GM21717 (cell line): ENCODE measurements around the gene PIGX.
"Not testable (repeated sequence)": the region's sequence is repeated elsewhere in the genome, so short reads cannot be mapped to it uniquely, and the experiment has no call there.

Experiments used
- ATAC-seq: cut with Tn5 transposase; IDR thresholded peaks from one replicate; pipeline ENCODE4 v1.9.1; 2021; ENCODE audit warnings: mild to moderate bottlenecking, moderate library complexity; ENCODE audit not compliant: unreplicated experiment

PIGX gene

GRCh38 chr3:196700801-196701200, 11.4 kb upstream of the PIGX start:
- no peak for ATAC-seq

- ATAC-seq: no peak
Observed at GRCh38 chr3:196706327-196706726, 5.8 kb upstream of the PIGX start.

DNA sequence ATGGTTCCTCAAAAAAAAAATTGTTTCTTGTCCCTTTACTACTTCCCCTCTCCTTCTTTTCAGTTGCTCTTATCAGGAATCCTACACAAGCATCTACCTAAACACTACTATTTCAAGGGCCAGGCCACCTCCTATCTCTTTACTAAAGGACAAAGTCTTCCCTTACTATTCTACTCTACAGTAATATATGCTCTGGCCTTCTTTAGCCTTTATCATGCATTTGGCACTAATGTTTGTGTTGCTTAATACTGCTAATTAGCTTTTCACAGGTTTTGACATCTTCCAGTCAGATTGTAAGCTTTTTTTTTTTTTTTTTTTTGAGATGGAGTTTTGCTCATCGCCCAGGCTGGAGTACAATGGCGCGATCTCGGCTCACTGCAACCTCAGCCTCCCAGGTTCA, 5.4 kb upstream of the PIGX start:
- no peak for ATAC-seq

- ATAC-seq: no peak
Observed at GRCh38 chr3:196707566-196707965, 4.6 kb upstream of the PIGX start.

DNA sequence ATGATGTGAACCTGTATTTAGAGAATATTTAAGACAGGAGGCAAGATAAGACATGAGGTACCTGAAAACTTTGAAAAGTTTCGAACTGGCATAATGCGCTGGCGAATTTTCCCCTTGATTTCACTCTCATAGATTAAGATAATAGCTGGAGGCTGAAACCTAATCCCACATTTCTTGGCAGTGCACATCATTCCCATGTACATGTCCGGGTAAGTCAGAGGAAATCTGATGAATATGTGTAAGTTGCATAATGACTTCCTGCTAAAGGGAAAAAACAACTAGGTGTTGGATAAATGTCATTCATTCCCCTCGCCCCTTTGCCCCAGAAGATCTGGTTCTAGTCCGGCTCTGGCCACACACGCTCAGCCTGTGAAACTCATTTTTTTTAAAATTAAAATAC, 3.7 kb upstream of the PIGX start:
- no peak for ATAC-seq

GRCh38 chr3:196712514-196713413, 587 bp downstream of the PIGX start:
- peak; percentile 48 for ATAC-seq

GRCh38 chr3:196717162-196717561, 5.0 kb downstream of the PIGX start:
- not testable (repeated sequence) for ATAC-seq

- no peak for ATAC-seq
Observed at GRCh38 chr3:196721097-196721496, 8.9 kb downstream of the PIGX start.

- no peak for ATAC-seq
Observed at GRCh38 chr3:196726788-196727675, 14.9 kb downstream of the PIGX start.

DNA sequence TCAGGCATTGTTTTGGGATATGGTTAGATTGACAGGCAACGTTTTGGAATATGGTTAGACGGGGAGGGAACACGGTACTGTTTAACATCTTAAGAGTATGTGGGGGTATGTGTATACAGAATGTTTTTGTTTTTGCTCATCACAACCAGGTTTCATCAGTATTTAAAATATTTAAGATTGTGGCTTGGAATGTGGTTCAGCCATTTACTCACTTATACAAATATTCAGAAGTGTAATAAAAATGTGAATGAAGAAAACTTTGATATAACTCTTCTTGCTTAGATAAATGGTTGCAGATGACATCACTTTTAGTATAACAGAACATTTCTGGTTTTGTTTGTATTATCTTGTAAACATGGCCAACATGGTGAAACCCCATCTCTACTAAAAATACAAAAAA, 23.6 kb downstream of the PIGX start:
- no peak for ATAC-seq

GRCh38 chr3:196736670-196737374, 24.6 kb downstream of the PIGX start:
- ATAC-seq: no peak

- no peak for ATAC-seq
Observed at GRCh38 chr3:196737655-196738054, 25.5 kb downstream of the PIGX start.

DNA sequence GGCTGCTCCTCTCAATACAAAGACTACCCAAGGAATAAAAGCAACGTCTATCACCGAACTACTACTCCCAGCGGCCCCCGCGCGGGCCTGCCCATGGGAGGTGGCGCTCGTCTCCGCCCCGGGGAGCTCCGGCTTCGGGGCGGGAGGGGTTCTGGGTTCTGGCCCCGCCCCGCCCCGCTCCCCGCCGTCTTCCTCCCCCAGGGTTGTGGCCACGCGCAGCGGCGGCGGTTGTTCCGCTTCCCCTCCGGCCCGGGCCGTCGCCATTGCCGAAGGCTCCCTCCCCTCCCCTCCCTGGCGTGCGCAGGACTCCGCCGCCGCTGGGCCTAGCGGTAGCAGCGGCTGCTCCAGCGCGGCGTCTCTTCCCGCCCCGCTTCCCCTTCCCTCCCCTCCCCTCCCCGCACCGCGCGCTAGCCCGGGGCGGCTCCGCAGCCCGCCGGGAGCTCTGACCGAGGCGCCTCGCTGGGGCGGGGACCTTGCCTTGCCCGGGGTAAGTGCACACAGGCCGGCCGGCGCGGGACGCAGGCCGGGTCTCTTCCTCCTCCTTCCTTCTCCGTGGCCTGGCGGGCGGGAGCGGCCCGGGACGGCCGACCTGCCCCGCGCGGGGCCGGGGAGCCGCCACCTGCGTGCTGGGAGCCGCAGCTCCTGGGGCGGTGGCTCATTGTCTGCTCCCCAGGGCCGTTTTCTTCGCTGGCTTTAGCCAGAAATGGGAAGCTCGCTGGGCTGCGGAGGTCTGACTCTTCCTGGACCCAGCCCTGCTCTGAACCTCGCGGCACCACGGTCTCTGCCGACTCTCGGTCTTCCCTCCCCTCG, 27.7 kb downstream of the PIGX start, which contains the start of gene PAK2:
Gene PAK2, plus strand, starts transcription at position 187 of the 810 bp plus-strand sequence. CDS start 42,790 bp downstream, outside the sequence.
- ATAC-seq: peak; percentile 77

GRCh38 chr3:196740481-196741248, 28.5 kb downstream of the PIGX start:
- peak; percentile 7 for ATAC-seq

DNA sequence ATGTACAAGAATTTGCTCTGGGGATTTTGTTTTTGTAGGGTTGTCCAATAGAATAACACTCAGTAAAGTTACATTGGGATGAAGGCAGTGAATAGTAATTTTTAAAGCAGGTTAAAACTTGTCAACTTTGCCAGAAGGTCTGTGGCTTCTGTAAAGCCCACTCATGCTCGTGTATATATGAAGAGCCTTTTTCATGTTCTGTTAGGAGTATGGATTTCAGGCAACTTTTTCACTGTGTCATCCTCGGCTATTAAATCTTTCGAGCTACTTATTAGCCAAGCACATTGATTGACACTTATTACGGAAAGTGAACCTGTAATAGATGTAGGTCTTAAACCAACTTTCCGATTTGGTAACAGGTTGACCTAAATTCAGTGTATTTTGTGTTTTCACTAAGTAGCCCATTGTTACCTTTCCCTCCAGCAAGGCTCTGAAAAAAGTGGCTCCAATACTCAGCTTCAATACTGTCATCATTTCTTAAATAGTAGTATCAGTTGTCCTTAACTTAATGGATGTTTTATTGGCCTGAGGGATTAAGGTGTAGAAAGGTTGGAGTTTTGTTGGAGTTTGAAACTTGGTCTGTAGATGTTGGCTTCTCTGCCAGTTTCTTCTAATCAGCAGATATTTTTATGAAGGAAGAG, 29.2 kb downstream of the PIGX start:
- no peak for ATAC-seq

DNA sequence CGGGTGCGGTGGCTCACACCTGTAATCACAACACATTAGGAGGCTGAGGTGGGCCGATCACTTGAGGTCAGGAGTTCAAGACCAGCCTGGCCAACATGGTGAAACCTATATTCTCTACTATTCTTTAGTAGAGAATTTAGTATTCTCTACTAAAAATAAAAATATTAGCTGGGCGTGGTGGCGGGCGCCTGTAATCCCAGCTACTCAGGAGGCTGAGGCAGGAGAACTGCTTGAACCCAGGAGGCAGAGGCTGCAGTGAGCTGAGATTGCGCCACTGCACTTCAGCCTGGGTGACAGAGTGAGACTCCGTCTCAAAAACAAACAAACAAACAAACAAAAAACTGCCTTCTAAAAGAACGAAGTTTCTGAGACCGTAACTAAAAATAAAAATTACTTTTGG, 31.4 kb downstream of the PIGX start:
- not testable (repeated sequence) for ATAC-seq

GRCh38 chr3:196749125-196749524, 36.9 kb downstream of the PIGX start:
- no peak for ATAC-seq

DNA sequence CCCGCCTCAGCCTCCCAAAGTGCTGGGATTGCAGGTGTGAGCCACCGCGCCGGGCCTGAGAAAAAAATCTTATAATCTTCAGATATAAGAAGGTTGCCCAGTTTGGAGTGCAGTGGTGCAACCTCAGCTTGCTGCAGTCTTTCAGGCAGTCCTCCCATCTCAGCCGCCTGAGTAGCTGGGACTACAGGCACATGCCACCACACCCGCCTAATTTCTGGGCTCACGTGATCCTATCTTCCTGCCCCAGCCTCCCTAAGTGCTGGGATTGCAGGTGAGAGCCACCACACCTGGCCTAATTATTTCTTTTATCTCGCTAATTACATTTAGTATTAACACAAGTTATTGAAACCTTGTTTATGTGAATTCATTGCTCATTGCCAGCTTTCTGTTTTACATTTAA, 41.0 kb downstream of the PIGX start:
- no peak for ATAC-seq
